ENCODE measurements around the gene ZFHX3.

Gene ZFHX3

DNA sequence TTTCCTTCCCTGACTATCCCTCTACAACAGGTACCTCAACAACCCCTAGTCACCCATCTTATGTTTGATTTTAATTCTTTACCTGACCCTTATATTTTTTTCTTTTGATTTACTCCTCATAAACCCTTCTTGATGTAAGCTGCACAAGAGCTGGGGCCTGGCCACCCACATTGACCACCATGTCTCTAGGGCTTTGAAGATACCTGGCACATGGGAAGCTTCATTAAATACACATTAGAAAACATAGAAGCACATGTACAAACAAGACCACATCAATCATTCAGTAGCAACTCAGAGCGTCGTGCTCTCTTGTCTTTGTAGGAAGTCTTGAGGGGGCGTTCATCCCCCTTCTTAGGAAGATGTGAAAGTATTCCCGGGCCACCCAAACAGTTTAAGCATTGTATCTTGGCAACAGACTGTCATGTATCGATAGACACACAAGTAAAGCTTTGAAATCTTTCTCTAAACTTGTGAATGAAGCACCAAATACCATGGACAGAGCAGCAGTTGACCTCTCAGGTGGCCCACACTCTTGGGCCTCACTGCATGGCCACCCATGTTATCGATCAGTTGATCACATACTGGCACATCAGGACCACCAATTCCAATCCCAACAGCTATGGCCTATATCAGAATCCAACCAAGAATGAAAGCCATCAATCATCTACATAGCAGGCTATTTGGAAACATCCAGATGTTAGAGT, 183.6 kb downstream of the ZFHX3 start:
- POLR2A ChIA-PET = no interaction called here

GRCh38 chr16:72862090-72862489, 185.8 kb downstream of the ZFHX3 start:
- ChIA-PET POLR2A (no interaction called here), CTCF (interaction anchor here (2.6 kb wide), 1 partner anchor 30 kb away, joined by 8 read pairs; no protein-coding TSS in a partner anchor)
- DNase-seq (ENCODE audit: extremely low spot score) = no peak
- no peak for TF ChIP-seq CTCF (IDR thresholded peaks at IDR 0.05; ENCODE audit: control extremely low read depth, extremely low read depth, low read depth, missing control alignments)

More for the DNA sequence above, 183.6 kb downstream of the ZFHX3 start:
- DNase-seq (ENCODE audit: extremely low spot score) = no peak
- CTCF ChIA-PET = no interaction called here
- no peak for TF ChIP-seq CTCF (IDR thresholded peaks at IDR 0.05; ENCODE audit: control extremely low read depth, extremely low read depth, low read depth, missing control alignments)

DNA sequence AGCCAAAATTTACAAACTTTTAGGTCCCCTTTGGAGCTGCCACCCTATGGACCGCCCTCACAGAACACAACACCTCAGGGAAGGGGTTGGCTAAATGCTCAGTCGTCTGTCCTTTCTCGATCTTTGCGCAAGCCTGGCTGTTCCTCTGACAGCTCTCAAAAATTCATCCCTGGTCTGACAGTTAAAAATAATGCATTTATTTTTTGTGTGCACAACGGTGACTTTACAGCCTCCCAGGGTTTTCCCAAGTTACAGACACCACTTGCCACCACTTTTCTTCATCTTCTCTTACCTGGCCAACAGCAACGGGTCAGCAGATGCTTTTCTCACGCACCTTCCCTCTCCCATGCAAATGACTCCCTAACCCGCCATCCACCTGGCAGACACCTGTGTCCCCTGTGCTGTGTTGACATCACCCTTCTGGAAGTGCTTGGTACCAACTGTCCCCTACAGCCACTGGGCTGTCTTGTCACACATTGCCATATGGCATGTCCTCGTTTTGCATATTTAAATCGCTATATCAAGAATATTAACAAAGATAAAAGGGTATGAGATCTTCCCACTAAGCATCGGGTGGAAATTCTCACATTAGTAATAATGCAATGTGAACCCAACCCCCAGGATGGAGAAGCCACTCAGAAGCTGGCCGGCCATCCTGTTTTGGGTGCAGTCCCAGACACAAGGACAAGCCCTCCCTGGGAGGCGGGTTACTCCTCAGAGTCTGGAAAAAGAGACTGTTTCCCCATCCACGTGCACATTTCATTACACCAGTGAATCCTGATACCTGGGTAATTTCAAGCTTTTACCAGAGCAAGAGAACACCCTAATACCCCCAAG, 187.0 kb downstream of the ZFHX3 start:
- no peak for DNase-seq (ENCODE audit: extremely low spot score)
- TF ChIP-seq CTCF (IDR thresholded peaks at IDR 0.05; ENCODE audit: control extremely low read depth, extremely low read depth, low read depth, missing control alignments) = no peak
- ChIA-PET CTCF (interaction anchor here (1.2 to 2.6 kb wide), 4 partner anchors 13 to 358 kb away, joined by 3 to 8 read pairs (median 4); no protein-coding TSS in a partner anchor), POLR2A (interaction anchor here (0.5 kb wide), 1 partner anchor 60 kb away, joined by 4 read pairs; no protein-coding TSS in a partner anchor)

DNA sequence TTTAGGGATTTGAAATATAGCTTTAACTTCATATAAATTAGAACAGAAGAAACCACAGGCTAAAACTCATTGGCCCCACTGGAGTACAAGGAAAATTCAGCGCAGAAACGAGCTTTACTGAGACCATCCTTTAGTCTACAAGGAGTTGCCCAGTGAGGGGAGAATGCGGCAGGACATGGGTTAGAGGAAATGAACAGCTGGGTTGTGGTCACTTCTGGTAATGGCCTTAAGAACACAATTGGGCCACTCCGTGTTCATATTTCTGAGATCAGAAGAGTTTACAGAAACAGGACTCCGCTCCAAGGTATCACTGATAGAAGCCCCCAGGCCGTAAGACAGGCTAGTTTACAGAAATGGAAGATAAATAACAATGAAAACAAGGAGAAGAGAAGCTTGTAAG, 188.3 kb downstream of the ZFHX3 start:
- TF ChIP-seq CTCF (IDR thresholded peaks at IDR 0.05; ENCODE audit: control extremely low read depth, extremely low read depth, low read depth, missing control alignments) = no peak
- ChIA-PET POLR2A (no interaction called here), CTCF (interaction anchor here (1.0 to 9.4 kb wide), 4 partner anchors 12 to 356 kb away, joined by 3 to 94 read pairs (median 4); no protein-coding TSS in a partner anchor)
- DNase-seq (ENCODE audit: extremely low spot score) = no peak

- POLR2A ChIA-PET = no interaction called here
- TF ChIP-seq CTCF (IDR thresholded peaks at IDR 0.05; ENCODE audit: control extremely low read depth, extremely low read depth, low read depth, missing control alignments) = no peak
- no peak for DNase-seq (ENCODE audit: extremely low spot score)
- CTCF ChIA-PET = interaction anchor here (0.7 to 9.4 kb wide), 6 partner anchors 11 to 734 kb away, joined by 3 to 94 read pairs (median 4); no protein-coding TSS in a partner anchor
Measured at GRCh38 chr16:72858665-72859493, 189.0 kb downstream of the ZFHX3 start.

Measured in GM10248 (cell line).